KBM-7 (cell line): ENCODE measurements around the gene SLC22A17.
A peak's percentile ranks its signal among the peaks of the same experiment; 100 is the strongest.
"Not testable (repeated sequence)": the region's sequence is repeated elsewhere in the genome, so short reads cannot be mapped to it uniquely, and the experiment has no call there.

Experiments used
- DNase-seq: peaks from one replicate; pipeline ENCODE4 v3.0.0-alpha.2; 2015
- in situ Hi-C: fragments of 300-500 bp; cut with MboI; formaldehyde crosslinking; loops from 2 replicates; pipeline ENCODE4 v1.14.3; 2020; ENCODE audit warnings: low sequenced_read_pairs, low pct_unique_long_range_greater_than_20kb, mixed read lengths

The SLC22A17 gene

DNA sequence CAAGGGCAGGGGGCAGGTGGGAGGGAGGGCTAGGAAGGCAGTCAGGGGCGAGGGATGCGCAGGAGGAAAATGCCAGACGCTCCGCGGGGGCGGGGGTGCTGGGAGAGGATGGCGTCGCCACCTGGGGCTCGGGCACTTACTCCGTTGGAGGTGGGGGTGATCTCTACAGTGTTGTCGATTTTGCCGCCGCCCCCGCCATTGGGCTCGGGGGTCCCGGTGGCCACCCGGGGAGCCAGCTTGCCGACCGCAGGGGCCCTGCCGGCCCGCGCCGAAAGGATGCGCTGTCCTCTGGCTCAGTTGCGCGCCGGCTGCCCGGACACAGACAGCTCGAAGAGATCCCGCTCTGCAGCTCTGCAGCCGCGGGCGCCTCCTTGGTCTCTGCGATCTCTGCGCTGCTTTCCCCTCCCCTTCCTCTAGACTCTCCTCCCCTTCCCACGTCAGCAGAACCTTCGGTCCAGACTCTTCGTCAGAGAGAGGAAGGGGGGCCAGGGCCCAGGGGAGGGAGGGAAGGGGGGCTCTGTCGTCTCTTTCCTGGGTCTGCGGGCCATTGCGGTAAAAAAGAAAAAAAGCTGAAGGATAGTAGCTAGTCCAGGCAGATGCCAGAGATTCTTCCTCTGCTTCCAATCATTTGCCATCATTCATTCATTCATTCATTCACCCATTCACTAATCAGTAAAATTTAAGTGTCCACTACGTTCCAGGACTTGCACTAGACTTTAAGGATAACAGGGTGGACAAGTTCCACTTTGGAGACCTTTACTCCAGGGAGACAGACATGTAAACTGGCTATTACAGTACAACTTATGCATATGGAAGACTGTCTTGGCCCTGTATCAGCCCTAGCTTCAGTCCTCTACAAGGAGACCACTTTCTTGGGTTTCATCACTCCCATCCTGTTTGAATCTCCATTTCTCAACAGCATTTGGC lies at the start of gene SLC22A17:
Gene SLC22A17 (minus strand): TSS at position 382 of the 927 bp plus-strand sequence.
- in situ Hi-C loops = no loop called here
- DNase-seq = peak; percentile 30

DNA sequence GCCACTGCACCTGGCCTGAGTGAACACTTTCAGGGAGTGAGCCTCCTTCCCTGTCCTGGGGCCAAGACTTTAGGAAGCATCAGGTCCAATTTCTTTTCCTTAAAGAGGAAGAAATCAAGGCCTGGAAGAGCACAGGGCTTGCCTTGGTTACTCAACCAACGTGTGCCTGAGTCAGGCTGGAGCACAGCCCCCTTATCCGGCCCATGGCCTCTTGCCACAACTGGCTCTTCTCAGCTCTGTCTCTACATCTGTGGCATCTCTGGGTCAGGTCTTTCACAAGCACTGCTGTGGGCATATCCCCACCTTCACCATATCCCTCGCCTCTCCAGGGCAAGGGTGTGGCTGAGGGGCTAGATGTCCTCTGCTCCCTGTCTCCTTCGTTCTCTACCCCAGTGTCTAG lies 48.6 kb upstream of the SLC22A17 start:
- DNase-seq = no peak
- in situ Hi-C loops = no loop called here

DNA sequence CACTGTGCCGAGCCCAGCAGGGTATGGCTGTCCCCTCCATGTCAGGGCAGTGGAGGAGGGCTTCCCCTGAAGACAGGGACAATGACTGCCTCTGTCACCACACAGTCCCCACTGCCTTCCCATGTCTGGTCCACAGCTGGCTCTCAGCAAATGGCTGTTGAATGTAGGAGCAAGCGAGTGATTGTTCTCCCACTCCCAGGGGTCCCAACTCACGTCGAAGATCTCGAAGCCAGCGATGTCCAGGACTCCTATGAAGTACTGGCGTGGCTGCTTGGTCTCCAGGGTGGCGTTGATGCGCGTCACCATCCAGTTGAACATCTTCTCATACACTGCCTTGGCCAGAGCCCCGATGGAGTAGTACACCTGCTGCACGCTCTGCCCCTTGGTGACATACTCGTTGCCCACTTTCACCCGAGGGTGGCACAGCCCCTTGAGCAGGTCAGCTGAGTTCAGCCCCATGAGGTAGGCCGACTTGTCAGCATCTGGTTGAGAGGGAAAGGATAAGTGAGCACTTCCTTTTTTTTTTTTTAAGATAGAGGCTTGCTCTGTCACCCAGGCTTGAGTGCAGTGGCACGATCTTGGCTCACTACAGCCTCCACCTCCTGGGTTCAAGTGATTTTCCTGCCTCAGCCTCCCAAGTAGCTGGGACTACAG lies 47.9 kb upstream of the SLC22A17 start:
- DNase-seq, in situ Hi-C loops: not testable (repeated sequence)

DNA sequence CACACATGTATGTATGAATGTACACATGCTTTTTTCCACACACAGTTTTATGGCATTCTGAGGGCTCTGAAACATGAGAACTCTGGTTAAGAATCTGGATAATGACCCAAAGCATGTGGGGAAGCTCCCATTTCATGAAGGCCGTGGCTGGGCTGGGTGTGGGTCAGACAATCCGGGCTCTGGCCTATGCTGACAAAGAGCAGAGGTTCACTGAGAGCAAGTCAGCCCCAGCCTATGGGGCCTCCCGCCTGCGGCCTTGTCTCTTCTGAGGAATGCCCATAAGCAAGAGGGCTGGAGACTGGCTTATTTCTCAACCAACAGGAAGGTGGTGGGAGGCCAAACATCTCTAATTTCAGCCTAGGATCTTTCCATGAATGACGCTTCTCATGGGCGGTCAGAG lies 46.9 kb upstream of the SLC22A17 start:
- in situ Hi-C loops = no loop called here
- DNase-seq = no peak

DNA sequence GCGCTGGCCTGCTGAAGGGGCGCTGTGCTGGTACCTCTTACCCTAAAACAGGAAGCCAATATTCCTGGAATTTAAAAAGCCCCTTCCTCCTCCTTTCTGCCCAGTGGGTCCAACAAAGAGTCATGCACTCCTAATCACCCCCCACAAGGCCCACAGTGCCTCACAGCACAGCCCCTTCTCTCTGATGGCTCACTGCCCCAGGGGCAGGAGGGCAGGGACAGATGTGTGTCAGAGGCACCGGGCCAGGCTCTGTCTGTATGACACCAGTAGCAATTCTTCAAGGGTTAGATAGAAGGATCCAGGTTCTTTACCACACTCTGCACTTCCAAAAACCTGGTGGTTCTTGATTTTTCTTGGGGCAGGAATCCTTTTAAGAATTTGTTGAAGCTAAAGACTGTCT lies 46.4 kb upstream of the SLC22A17 start:
- in situ Hi-C loops = no loop called here

DNA sequence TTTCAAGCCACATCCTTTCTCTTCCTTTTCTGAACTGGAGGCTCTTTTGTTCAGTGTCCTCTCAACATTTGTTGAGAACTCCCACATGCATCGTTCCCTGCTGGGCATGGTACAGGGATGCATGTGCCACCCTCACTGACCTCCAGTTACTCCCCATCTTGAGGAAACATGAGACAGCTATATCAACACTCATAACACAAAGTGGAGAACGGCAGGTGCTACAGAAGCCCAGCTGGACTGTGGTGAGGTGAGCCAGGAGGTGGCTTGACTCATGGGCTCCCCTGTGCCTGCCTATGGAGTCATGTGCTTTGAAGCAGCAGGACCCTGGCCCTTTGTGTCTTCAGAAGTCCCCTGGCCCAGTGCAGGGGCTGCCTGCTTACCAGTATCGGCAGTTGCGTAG lies 45.7 kb upstream of the SLC22A17 start:
- in situ Hi-C loops = no loop called here
- DNase-seq = no peak

More for the DNA sequence above, 46.4 kb upstream of the SLC22A17 start:
- no peak for DNase-seq

DNA sequence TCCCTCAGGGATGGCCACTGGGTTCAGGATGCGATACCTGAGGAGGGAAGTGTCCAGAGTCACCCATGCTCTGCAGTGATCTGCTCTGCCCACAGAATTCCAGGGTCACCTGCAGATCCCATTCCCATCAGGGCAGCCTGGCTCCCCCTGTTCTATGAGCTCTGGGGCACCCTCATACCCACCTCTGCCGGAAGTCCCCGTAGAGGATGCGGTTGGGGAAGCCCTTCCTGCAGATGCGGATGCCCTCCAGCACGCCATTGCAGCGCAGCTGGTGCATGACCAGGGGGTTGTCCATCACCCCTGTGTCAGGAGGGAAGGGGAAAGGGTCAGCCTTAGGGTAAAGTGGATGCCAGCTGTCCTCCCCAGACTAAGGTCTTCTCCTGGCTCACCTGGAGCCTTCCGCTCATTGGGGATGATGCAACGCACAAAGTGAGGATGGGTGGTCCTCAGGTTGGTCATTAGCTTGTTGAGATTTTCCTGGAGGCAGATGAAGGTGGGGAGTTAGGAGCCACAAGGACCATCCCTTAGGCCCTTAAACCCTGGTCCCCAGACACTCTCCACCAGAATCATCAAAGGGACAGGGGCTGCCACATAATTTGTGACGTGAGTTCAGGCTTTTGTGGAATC lies 44.2 kb upstream of the SLC22A17 start:
- in situ Hi-C loops = no loop called here
- DNase-seq = no peak

DNA sequence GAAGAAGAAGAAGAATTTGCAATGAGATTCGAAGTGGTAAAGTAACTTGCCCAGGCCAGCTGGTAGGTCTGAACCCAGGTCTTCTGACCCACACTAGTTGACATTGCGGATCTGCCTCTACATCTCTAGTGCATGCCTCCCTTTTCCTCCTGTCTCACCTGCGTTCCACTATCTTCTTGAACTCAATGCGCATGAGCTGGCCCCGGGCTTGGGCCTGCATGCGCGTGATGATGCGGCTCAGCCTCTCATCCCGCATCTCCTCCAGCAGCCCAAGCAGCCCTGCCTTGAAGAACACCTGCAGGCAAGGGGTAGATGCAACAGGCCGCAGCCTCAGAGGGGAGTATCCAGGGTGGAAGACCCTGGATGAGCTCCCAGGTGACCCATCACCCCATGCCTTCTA lies 43.4 kb upstream of the SLC22A17 start:
- no peak for DNase-seq
- in situ Hi-C loops = no loop called here

DNA sequence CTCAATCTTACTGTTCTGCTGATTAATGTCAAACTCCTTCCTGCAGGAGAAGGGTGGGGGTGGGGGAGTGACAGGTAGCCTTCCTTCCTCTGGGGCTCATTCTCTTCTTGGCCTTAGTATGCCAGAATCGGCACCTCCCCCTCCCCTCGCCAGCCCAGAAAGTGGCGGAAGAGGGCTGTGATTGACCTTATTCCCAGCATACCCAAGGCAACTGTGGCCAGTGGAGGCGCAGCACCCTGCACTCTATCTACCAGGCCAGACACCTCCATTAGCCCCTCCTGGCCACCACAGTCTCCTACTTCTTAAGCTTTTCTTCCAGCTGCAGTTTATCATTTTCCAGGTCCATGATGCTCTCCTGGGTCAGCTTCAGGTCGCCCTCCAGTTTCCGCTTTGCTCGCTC lies 39.9 kb upstream of the SLC22A17 start:
- no peak for DNase-seq
- in situ Hi-C loops = no loop called here

DNA sequence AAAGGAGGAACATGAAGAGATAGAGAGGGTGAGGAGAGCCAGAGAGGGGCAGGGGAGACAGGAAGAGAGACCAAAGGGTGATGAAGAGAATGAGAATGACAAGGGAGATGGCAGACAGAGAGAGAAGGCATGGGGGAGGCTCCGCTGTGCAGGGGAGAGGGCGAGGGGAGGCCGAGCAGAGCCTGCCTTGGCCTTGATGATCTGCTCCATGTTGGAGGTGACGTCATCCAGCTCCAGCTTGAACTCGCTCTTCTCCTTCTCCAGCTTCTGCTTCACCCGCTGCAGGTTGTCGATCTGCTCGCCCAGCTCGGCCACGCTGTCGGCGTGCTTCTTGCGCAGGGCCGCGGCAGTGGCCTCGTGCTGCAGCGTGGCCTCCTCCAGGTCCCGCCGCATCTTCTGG lies 37.2 kb upstream of the SLC22A17 start:
- in situ Hi-C loops, DNase-seq: not testable (repeated sequence)

DNA sequence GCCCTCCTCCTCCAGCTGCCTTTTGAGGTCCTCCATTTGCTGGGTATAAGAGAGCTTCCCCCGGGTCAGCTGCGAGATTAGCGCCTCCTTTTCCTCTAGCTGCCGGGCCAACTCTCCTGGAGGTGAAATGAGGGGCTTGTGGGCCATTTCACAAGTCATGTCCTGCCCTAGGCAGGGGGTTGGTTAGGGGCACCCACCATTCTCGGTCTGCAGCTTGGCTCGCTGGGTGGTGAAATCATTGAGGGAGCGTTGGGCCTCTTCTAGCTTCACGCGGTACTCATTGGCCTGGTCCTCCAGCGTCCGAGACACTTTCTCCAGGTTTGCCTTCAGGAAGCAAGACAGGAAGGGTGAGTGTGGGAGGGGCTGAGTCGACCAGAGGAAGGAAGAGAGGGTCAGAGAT lies 36.7 kb upstream of the SLC22A17 start:
- in situ Hi-C loops = no loop called here
- DNase-seq = no peak

DNA sequence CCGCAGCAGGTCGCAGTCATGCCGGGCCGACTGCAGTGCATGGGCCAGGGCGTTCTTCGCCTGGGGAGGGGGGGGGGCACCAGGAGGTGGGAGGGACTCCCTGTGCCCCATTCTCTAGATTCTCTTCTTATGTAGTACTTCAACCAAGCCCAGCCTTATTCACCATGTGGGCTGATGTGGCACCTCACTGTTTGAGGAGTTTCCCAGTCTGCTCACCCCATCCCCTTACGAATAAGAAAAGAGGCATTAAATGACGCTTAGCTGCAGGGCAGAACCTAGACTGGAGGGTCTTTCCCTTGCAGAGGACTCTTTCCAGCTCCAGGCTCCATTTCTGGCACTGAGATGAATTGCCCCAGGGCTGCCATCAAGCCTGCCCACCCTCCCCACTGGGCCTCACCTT lies 36.3 kb upstream of the SLC22A17 start:
- in situ Hi-C loops = no loop called here
- no peak for DNase-seq

DNA sequence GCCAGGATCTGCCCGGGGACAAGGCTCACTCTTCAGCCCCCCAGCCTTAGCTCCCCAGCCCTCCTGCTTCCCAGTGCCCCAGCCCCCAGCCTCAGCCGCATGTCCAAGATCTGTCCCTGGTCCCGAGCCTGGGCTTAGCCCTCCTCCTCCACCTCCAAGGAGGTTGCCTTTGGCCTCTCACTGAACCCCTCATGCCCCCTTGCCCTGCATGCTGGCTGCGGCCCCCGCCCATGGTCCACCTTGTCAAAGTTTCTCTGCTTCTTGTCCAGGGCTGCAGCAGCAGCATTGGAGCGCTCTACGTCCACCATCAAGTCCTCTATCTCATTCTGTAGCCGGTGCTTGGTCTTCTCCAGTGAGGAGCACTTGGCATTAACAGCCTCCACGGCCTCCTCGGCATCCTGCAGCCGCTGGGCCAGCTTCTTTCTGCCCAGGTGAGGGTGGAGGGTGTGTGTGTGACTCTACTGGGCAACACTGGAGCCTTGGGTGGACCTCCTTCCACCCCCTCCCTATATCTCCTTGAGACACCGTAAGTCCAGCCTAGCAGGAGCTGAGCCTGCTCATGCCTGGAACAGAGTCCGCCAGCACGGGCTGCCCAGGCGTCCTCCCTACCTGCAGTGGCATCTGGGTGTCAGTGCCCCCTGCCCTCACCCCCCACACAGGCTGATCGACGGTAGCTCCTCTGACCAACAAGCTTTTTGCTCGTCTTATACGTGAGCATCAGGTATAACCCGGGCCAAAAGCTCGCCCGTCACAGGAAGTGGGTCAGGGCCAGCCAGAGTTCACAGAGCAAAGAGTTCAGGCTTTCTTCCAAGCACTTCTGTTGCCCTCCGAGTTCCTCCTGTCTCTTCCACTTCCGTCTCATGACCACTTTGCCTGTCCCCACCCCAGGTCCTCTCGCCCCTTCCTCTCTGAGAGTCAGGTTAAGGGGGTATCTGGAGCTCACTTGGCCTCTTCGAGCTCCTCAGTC lies 35.5 kb upstream of the SLC22A17 start:
- in situ Hi-C loops = no loop called here
- DNase-seq = no peak

DNA sequence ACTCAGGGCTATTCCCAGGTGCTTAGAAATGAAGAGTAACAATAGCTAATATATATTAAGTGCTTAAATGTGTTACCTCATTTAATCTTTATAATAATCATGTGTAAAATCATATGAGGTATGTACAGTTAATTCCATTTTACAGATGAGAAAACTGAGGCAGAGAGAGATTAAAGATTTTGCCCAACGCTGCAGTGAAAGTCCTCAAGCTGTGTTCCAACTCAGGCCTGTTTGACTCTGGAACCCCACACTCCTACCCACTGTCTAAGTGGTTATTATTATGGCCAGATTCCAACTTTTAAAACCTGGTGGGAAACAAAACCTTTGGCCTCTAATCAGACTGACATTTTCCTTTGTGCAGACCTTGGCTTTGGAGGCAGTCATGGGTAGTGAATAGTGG lies 34.3 kb upstream of the SLC22A17 start:
- no peak for DNase-seq
- in situ Hi-C loops = no loop called here

DNA sequence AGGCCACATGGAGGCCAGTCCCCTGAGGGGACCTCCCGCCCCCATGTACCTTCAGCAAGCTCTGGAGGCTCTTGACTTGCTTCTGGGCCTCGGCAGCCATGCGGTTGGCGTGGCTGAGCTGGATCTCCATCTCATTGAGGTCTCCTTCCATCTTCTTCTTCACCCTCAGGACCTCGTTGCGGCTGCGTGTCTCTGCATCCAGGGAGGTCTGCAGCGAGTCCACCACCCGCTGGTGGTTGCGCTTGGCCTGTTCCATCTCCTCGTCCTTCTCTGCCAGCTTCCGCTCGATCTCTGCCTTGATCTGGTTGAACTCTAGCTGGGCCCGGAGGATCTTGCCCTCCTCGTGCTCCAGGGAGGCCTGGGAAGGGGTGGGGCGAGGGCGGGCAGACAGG lies 33.6 kb upstream of the SLC22A17 start:
- in situ Hi-C loops, DNase-seq: not testable (repeated sequence)

DNA sequence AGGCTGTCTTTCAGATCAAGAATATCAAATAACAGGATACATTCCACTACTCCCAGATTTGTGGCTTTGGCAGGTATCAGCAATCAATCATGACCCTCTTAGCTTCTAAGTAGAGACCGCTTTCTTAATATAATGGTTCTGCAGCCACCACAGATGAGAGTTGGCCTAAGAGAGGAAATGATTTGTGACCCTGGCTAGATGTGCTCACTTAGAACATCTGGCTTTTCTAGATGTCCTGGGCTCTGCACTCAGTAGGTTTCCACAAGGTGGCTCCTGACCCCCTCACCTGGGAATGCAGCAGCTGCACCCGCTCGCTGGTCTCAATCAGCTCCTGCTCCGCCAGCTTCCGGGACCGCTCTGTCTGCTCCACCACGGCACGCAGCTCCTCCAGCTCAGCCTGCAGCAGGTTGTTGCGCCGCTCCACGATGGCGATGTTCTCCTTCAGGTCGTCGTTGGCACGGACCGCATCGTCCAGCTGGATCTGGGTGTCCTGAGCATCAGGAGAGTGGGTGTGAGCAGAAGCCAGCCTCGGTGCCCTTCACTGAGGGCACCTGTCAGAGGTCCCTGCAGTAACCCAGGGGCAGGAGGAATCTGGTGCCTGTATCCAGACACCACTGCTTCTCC lies 33.1 kb upstream of the SLC22A17 start:
- no peak for DNase-seq
- in situ Hi-C loops = no loop called here

DNA sequence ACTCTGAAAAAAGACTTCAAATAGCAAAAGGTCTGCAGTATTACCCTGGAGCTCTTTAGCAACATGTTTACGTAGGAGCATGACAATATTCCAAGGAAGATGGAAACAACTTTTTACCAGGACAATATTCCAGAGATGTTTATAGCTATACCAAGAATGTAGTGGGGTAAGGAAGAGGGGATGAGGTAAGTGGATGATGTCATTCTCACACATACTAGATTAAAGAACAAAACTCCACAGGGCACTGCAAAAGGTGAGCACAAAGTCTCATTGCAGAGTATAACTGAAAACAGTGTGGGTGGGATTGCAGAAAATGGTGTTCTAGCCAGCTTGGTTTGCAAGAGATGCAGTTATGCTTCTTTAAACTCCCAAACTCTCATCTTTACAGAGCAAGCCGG lies 32.6 kb upstream of the SLC22A17 start:
- in situ Hi-C loops = no loop called here
- DNase-seq = no peak

DNA sequence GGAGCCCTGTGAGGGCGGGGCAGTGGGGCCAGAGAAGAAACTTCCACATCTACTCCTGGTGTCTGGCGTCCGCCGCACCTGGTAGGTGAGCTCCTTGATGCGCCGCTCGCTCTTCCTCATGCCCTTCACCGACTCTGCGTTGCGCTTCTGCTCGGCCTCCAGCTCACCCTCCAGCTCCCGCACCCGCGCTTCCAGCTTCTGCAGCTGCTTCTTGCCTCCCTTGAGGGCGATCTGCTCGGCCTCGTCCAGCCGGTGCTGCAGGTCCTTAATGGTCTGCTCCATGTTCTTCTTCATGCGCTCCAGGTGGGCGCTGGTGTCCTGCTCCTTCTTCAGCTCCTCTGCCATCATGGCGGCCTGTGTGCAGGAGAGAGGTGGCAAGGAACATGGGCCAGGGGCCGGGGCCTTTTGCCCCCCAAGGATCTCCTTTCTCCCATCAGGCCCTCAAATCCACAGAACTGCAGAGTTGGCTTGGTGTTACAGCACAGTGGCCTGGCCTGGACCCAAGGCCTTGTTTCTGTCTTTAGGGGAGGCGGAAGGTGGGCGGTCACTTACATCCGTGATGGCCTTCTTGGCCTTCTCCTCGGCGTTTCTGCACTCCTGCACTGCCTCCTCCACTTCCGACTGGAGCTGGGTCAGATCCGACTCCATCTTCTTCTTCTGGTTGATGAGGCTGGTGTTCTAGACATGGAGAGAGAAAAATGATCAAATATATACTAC lies 31.8 kb upstream of the SLC22A17 start:
- no peak for DNase-seq
- in situ Hi-C loops = no loop called here
